ENCODE measurements around the gene TLE4.

Gene TLE4

DNA sequence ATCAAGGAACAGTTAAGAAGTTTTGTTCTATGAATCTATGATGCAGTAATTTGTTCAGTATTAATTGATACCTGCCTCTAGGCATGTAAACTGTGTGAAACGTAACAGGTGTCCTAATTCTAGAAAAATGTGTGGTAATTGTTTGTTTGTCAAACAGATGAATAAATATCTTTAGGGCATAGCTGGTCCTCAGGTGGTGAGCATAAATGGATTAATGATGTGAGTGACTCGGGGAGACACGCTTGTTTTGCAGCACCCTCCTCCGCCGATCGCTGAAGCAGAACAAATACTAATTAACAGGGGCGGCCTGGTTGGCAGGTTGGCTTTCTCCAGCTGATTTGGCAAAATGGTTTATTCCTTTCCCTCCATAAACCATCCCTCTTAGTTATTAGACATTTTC is 88.8 kb downstream of the TLE4 start:
- in situ Hi-C loops (cut with MboI; ENCODE audit: low sequenced_read_pairs), result no loop called here

DNA sequence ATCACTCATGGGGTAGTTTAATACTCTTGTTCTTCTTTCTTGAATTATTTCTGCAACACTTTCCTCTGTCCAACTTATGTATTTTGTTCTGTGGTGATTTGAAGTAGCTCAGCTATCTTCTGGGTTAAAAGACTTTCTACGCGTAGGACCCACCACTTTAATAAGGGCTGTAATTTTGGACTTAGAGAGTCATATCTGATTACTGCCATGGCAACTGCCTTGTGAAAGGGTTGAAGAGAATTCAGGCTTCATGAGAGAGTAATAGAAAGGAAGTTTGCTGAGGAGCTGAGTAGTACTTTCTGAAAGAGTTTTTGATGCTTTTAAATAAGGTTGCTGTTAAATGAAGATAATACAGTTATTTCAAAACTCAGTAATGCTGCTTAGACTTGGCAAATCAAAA is 89.5 kb downstream of the TLE4 start:
- in situ Hi-C loops (cut with MboI; ENCODE audit: low sequenced_read_pairs), result no loop called here

DNA sequence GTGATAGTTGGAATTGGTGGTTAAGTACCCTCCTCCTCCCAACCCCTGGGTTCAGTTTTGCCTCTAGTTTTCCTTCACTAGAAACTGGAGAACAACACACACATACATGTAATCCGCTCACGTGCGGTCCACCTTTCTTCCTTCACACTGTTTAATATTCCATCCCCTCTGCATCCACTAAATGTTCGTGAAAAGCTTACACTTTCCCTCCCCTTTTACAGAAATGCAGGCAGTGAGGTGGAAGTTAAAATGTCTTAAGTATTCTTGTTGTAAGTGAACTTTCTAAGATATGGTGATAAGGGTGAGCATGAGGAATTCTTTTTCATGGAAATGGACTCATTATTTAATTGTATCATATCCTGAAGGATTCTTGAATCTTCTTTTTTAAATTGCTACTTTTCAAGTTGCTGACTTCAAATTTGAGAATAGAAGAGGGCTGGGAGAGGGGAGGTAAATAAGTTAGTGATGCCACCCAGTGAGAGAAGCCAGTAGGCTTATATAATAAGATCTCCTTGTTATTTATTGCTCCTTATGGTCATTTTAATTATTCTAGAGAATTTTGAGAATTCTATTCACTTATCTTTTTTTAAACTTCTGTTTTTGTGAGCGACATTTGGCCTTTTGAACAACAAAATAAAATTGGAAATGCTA is 90.2 kb downstream of the TLE4 start:
- in situ Hi-C loops (cut with MboI; ENCODE audit: low sequenced_read_pairs), result no loop called here

DNA sequence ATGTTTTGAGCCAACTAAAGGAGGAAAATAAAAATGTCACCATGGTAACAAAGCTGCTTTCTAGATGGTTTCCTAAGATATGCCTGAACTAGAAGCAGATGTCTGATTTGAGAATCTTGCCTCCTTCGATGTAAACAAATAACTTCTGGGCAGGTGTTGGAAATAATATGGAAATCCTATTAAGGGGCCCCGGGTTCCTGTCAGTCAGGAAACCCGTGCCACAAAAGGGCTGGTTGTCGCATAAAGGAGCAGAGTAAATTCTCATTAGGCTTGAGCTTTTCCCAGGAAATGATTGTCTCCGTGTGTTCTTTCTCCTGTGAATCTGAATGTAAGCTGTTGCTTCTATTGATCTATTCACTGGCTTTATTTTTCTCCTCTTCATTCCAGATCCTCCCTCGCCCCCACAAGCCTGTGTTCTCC is 90.8 kb downstream of the TLE4 start:
- in situ Hi-C loops (cut with MboI; ENCODE audit: low sequenced_read_pairs), result no loop called here

DNA sequence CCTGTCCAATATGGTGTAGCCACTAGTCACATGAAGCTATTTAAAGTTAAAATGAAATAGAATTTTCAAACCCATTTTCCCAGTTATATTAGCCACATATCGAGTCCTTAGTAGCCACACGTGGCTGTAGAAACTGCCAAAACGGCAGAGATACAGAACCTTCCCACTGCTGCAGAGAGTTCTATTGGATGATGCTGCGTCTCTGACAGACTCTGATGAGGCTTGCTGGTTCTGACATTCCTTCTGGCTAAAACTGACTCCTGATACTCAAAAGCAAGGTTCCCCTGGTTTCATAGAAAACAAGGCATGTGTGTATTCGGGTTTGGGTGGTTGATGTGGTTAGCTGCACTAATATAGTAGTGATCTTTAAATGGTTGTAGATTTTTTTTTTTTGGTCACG is 91.5 kb downstream of the TLE4 start:
- in situ Hi-C loops (cut with MboI; ENCODE audit: low sequenced_read_pairs), result no loop called here

DNA sequence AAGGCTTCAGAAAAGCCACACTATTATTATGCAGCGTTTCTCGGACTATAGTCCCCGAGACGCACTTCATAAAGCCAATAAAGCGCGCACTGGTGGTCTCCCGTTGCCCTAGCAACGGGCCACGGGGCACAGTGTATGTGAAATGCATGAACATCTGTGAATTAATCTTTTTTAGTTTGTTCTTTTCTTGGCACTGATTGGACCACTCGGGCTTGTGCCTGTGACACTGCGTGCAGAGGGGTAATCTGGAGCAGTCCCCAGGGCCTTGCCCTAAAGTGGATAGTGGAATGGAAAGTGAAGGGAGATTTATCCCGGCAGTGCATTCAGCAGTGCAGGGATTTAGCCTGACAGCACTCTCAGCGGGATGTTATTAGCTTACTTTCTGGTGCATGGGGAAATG is 92.1 kb downstream of the TLE4 start:
- in situ Hi-C loops (cut with MboI; ENCODE audit: low sequenced_read_pairs), result no loop called here

DNA sequence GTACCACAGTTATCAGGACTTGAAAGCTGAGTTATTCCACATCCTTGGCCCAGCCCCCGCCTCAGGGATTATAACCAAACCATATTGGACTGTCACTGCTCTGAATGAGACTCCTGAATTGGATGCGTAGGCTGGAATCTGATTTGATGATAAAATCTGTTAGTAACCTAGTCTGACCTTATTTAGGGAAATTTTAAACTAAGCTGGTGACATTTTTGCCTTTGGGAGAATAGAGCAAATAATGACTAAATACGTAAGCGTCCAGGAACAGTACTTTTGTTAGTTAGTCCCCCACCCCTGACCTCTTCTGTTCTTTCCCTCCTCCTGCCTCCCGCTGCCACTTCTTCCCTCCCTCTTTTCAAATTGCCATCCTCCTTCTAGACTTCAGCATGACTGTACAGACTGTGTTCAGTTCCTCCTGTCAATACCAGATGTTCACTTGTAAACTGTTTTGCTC is 92.6 kb downstream of the TLE4 start:
- in situ Hi-C loops (cut with MboI; ENCODE audit: low sequenced_read_pairs), result no loop called here

DNA sequence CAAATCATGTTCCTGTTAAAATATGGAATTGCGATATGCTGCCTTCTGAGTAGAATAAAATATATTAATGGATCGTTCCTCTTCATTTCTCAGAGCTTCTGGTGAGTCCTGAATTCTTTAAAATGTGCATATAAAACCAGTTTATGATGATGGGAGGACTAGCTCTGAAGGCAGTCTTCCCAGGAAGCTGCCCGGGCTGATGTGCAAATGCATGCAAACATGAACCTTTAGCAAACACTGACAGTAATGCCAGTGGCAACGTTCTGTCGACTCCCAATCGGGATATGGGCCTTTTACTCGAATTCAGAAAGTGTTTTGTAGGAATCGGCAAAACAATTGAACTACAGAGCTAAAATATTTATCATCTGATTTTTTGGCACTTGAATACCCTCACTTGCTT is 93.6 kb downstream of the TLE4 start:
- in situ Hi-C loops (cut with MboI; ENCODE audit: low sequenced_read_pairs), result no loop called here

DNA sequence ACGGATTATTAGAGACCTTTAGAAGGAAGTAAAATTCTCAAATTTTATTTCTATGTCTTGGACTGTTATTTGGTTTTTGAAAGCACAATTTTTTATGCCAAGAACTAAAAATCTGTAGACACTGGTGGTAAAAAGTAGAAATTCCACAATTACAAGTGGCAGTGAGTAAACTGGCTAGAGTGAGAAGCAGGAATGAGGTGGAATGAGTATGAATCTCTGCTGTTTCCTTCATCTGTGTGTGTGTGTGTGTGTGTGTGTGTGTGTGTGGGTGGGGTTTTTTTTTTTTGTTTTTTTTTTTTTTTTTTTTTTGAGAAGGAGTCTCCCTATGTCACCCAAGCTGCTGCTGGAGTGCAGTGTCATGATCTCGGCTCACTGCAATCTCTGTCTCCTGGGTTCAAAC is 94.2 kb downstream of the TLE4 start:
- in situ Hi-C loops (cut with MboI; ENCODE audit: low sequenced_read_pairs), result no loop called here

- in situ Hi-C loops (cut with MboI; ENCODE audit: low sequenced_read_pairs), result no loop called here
These were observed 95.4 kb downstream of the TLE4 start for GRCh38 chr9:79667120-79667519.

DNA sequence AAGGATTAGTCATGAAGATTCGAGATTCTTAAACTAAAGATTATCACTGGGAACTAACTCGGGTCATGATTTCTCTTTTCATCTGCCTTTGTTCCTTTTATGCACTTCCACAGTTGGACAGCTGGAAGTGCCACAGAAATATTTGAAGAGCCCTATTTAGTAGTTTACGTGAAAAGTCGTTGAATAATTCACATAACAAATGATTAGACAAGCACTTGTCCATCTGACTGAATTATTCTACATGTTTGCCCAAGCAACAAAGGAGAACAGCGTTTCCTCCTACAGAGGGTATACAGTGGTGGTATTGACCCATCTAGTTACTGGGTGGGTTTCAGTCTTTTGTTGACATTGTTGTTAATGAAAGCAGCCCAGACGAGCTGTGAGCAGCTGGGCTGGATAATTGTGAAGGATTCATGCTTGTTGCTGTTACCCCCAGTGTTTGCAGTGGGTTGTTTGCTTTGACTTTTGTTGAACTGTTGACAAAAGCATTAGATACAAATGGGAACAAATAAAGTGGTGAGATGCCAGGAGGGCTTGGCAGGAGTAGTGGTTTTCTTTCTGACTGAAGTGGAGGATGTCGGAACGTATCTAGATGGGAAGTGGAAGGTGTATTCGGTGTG is 96.2 kb downstream of the TLE4 start:
- in situ Hi-C loops (cut with MboI; ENCODE audit: low sequenced_read_pairs), result no loop called here

- in situ Hi-C loops (cut with MboI; ENCODE audit: low sequenced_read_pairs), result no loop called here
These were observed 97.2 kb downstream of the TLE4 start for GRCh38 chr9:79668956-79669355.

- in situ Hi-C loops (cut with MboI; ENCODE audit: low sequenced_read_pairs), result no loop called here
These were observed 98.7 kb downstream of the TLE4 start for GRCh38 chr9:79670269-79670961.

DNA sequence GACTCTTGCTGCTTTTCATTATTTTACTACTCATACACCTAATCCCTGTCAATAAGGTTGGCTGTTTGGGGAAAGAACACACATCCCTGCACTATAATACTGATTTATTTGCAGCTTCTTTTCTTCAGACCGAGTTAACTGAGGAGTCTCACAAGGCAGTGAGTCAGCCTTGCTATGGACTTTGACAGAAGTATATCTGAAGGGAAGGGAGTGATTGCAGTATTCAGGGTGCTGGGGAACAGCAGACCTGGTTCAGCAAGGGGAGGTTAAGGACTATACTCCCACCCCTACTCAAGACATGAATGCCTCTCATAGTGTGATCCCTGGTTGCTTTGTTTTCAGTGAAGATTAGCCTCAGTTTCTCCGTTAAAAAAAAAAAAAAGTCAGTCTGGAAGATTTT is 99.8 kb downstream of the TLE4 start:
- in situ Hi-C loops (cut with MboI; ENCODE audit: low sequenced_read_pairs), result no loop called here

DNA sequence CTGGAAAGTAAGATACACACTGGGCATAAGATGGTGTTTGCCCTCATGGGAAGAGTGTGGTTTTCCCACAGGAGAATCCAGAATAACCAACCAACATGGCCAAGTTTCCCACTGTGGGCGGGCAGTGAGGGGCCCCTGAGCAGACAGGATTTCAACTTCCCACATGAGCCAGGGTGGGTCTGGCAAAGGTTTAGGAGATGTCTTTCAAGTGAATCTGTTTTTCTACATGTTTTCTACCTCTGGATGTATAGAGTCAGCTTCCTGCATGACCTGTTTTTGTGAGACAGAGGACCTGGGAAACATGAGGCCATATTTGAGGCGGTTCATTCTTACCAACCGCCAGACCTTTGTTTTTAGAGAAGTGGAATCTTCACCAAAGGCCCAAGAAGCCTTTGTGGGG is 100.5 kb downstream of the TLE4 start:
- in situ Hi-C loops (cut with MboI; ENCODE audit: low sequenced_read_pairs), result no loop called here

DNA sequence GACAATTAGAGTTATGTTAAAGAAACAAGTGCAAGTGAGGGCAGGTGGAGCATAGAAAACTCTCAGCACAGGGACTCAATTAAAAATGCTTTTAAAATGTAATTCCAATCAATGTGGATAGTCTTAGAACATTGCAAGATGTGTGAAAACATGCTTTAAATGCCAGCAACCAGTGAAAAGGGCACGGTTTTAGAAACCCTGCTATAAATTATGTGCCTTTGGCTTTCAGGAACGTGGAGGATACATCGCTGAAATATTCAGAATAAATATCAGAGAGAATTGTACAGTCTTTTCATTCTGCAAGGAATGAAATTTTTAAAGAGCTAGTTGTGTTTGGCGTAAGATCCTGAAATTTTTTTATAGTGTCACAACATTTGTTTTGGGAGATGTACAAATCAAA is 101.1 kb downstream of the TLE4 start:
- in situ Hi-C loops (cut with MboI; ENCODE audit: low sequenced_read_pairs), result no loop called here

GRCh38 chr9:79673614-79674013 is 101.8 kb downstream of the TLE4 start:
- in situ Hi-C loops (cut with MboI; ENCODE audit: low sequenced_read_pairs), result no loop called here

DNA sequence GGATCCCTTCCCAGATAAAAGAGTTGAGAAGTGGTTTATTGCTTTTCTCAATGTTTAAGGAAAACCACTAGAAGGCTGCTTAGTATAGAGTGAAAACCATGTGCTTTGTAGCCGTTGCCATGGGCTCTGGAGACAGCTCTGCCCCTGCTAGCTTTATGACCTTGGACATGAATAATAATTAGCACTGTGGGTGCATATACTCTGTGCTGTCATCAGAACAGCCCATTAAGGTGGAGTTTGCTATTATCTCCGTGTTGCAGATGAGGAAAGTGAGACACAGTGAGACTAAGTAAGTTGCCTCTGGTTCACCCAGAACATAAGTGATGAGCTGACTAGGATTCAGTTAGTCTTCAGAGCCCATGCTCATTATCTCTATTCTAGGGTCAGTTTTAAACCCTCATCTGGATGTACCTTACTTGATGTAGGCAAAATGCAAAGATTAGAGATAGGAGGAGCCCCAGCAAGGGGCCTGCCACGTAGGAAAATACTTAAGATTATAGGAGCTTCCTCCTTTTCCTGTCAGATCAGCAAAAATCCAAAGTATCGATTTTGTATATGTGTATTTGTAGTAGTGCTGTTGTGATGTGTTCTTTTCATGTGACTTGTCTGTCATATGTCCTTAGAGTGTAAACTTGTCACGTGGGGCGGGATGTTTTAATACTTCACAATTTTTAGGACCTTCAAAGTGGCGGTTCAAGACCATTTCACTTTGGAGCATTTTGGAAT is 102.5 kb downstream of the TLE4 start:
- in situ Hi-C loops (cut with MboI; ENCODE audit: low sequenced_read_pairs), result no loop called here

- in situ Hi-C loops (cut with MboI; ENCODE audit: low sequenced_read_pairs), result no loop called here
These were observed 109.8 kb downstream of the TLE4 start for GRCh38 chr9:79681576-79681975.

GRCh38 chr9:79682076-79682736 is 110.4 kb downstream of the TLE4 start:
- in situ Hi-C loops (cut with MboI; ENCODE audit: low sequenced_read_pairs), result no loop called here

DNA sequence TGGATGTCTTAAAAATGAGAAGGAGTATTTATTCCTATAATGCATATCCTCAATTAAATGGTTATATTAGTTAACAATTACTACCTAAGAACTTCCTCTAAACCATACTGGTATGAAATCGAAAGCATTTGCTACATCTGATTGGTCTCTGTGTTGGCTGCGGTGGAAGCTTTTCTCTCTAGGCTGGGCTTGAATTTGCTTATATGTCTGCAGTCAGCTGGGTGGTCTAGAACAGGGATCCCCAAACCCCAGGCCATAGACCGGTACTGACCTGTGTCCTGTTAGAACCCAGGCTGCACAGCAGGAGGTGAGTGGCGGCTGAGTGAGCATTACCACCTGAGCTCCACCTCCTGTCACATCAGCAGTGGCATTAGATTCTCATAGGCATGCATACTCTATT is 112.3 kb downstream of the TLE4 start:
- in situ Hi-C loops (cut with MboI; ENCODE audit: low sequenced_read_pairs), result no loop called here

All from hTERT RPE-1 (cell line).